Esophagus muscularis mucosa (tissue), 4 donors: Measurements from ENCODE around the gene SPECC1. TPM values are rescaled to one million over a fixed set of nuclear protein-coding genes. Genes with fewer than 3 reads are reported as not detected.

Source experiments
- DNase-seq: peaks from one replicate; pipeline ENCODE4 v3.0.0-alpha.2; 2017; ENCODE audit errors: extremely low spot score
- H3K27ac ChIP-seq, 4 donors: fragments of 200-600 bp; sonication (generic); replicated peaks in 1 of 4; 1 replicate in 3 of 4; 2 replicates in 1 of 4; pipeline ENCODE4 v1.5.1; 2016 to 2019; ENCODE audit warnings: mild to moderate bottlenecking in 1 of 4
- H3K27me3 ChIP-seq, 4 donors: fragments of 200-600 bp; sonication (generic); one replicate each; pipeline versions ENCODE4 v1.5.1 to v1.6.0; 2016 to 2019
- H3K36me3 ChIP-seq, 4 donors: fragments of 200-600 bp; sonication (generic); one replicate each; pipeline ENCODE4 v1.5.1; 2016 to 2019
- H3K4me1 ChIP-seq, 4 donors: fragments of 200-600 bp; sonication (generic); one replicate each; pipeline ENCODE4 v1.5.1; 2016 to 2019
- H3K4me3 ChIP-seq, 4 donors: fragments of 200-600 bp; sonication (generic); 1 replicate in 2 of 4; 2 replicates in 2 of 4; pipeline ENCODE4 v1.5.1; 2016 to 2019; ENCODE audit warnings: mild to moderate bottlenecking in 4 of 4, moderate library complexity in 1 of 4
- H3K9me3 ChIP-seq, 4 donors: fragments of 200-600 bp; sonication (generic); 1 replicate in 3 of 4; 2 replicates in 1 of 4; pipeline ENCODE4 v1.5.1; 2016 to 2019
- EP300 ChIP-seq: sonication (generic); formaldehyde crosslinking; IDR thresholded peaks from one replicate; pipeline ENCODE4 v1.6.1; 2017; ENCODE audit warnings: antibody characterized with exemption
- POLR2A ChIP-seq: fragments of 450-650 bp; IDR thresholded peaks from one replicate; pipeline ENCODE4 v1.6.1; 2017; ENCODE audit warnings: antibody characterized with exemption, moderate library complexity, mild to moderate bottlenecking, low read depth
- POLR2AphosphoS5 ChIP-seq, 2 donors: sonication (generic); formaldehyde crosslinking; IDR thresholded peaks; one replicate each; pipeline ENCODE4 v1.6.1; 2017; ENCODE audit warnings: antibody characterized with exemption in 2 of 2
- WGBS: methylation state at CpG from one replicate; pipeline ENCODE4 v1.1.5; 2018; 5-methylcytosine and 5-hydroxymethylcytosine counted together
- intact Hi-C: fragments of 100-400 bp; cut with DNase I; formaldehyde crosslinking; loops from one replicate; pipeline ENCODE4 v1.15.1; 2023
- total RNA-seq, 4 donors: library from RNA; depleted of rRNA; stranded (reverse); fragments of >200 nt; gene quantifications; one replicate each; pipeline versions ENCODE4 v1.1.0 to v1.2.1, GENCODE V29; 2016
- TF ChIP-seq, protein P1 (sequence below), 3 experiments: fragments of 200-600 bp in 2 of 3; fragments of 450-650 bp in 1 of 3; sonication (generic) in 2 of 3; IDR thresholded peaks; one replicate each; pipeline ENCODE4 v1.5.1; 2017 to 2019; ENCODE audit warnings: antibody characterized with exemption in 3 of 3, mild to moderate bottlenecking in 2 of 3, moderate library complexity in 1 of 3

Gene SPECC1
- total RNA-seq, 4 donors from 2014 or later: 16.7 to 28.8 (median 24.7) TPM

DNA sequence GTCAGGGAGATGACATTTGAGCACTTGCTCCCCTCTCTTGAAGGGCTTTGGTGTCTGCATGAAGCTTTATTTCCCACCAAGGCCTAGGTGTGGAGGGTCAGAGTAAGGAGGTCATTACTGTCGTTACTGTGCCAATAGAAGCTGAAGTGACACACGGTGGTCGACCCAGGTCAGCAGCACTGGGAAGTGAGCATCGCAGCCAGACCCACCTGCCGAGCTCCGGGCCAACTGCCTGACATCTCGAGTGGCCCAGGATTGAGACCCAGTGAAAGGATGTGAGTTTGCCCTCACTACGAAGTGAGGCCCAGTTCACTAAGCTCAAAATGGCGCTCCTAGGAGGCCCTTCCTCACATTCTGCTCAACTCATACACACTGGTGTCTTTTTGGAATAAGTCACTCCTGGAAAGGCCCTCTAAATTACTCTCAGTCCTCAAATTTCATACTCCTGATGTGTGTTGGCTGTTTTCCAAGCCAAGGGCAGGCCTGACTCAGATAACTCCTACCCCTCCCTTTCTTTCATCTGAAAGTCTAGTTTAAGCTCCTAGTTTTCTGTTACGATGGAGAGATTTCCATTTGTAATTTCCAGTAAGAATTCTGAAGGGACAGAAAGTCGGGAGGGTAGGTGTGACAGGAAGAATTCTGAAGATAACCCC lies 257.8 kb downstream of the SPECC1 start:
- H3K36me3 ChIP-seq: no peaks in the 10 kb centered on the region
- no peak overlapping the region for H3K27ac ChIP-seq
- no peak overlapping the region for H3K4me3 ChIP-seq
- H3K27me3 ChIP-seq: no peaks in the 10 kb centered on the region
- no peaks in the 10 kb centered on the region for H3K4me1 ChIP-seq
- WGBS: 91% methylated on average over 10 of the region's 11 CpGs
- intact Hi-C loops: no loop called here
- no peak for DNase-seq
- no peaks in the 10 kb centered on the region for H3K9me3 ChIP-seq
- TF ChIP-seq, protein P1, sequence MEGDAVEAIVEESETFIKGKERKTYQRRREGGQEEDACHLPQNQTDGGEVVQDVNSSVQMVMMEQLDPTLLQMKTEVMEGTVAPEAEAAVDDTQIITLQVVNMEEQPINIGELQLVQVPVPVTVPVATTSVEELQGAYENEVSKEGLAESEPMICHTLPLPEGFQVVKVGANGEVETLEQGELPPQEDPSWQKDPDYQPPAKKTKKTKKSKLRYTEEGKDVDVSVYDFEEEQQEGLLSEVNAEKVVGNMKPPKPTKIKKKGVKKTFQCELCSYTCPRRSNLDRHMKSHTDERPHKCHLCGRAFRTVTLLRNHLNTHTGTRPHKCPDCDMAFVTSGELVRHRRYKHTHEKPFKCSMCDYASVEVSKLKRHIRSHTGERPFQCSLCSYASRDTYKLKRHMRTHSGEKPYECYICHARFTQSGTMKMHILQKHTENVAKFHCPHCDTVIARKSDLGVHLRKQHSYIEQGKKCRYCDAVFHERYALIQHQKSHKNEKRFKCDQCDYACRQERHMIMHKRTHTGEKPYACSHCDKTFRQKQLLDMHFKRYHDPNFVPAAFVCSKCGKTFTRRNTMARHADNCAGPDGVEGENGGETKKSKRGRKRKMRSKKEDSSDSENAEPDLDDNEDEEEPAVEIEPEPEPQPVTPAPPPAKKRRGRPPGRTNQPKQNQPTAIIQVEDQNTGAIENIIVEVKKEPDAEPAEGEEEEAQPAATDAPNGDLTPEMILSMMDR (IDR thresholded peaks at IDR 0.05): no peak
- TF ChIP-seq EP300: no peak
- TF ChIP-seq POLR2AphosphoS5 (IDR thresholded peaks at IDR 0.05): no peak
- TF ChIP-seq POLR2A: no peak

- no peak for TF ChIP-seq POLR2AphosphoS5 (IDR thresholded peaks at IDR 0.05)
- TF ChIP-seq EP300: no peak
- no peak for TF ChIP-seq POLR2A
- TF ChIP-seq, protein P1 (IDR thresholded peaks at IDR 0.05): no peak
- WGBS: 48% methylated on average over 2 of the region's 3 CpGs
- Histone ChIP-seq H3K27me3 (no peaks in the 10 kb centered on the region), H3K36me3 (no peaks in the 10 kb centered on the region), H3K4me1 (no peaks in the 10 kb centered on the region), H3K9me3 (no peaks in the 10 kb centered on the region), H3K27ac (no peak overlapping the region), H3K4me3 (no peak overlapping the region)
- no peak for DNase-seq
- intact Hi-C loops: no loop called here
Measured at GRCh38 chr17:20267459-20267842, 258.3 kb downstream of the SPECC1 start.

DNA sequence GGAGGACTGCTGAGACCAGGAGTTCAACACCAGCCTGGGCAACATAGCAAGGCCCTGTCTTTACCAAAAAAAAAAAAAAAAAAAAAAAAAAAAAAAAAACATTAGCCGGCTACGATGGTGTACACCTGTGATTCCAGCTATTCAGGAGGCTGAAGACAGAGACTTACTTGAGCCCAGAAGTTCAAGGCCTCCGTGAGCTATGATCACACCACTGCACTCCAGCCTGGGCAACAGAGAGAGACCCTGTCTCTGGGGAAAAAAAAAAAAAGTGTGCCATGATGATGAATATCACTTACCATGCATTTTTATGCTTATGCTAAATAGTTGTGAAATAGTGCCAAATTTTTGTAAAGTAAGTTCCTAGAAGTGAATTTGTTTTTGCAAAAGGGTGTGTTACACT lies 261.2 kb downstream of the SPECC1 start:
- H3K36me3 ChIP-seq: no peaks in the 10 kb centered on the region
- no peaks in the 10 kb centered on the region for H3K4me1 ChIP-seq
- H3K4me3 ChIP-seq: no peak overlapping the region
- TF ChIP-seq POLR2AphosphoS5 (IDR thresholded peaks at IDR 0.05): no peak
- TF ChIP-seq, protein P1 (IDR thresholded peaks at IDR 0.05): no peak
- TF ChIP-seq POLR2A: no peak
- TF ChIP-seq EP300: no peak
- no peak for DNase-seq
- H3K9me3 ChIP-seq: no peaks in the 10 kb centered on the region
- no peaks in the 10 kb centered on the region for H3K27me3 ChIP-seq
- intact Hi-C loops: no loop called here
- 94% methylated on average over 3 of the region's 3 CpGs for WGBS
- no peak overlapping the region for H3K27ac ChIP-seq

GRCh38 chr17:20271011-20271610 lies 262.0 kb downstream of the SPECC1 start:
- no peak for DNase-seq
- Histone ChIP-seq H3K27me3 (no peaks in the 10 kb centered on the region), H3K4me3 (no peak overlapping the region), H3K27ac (no peak overlapping the region), H3K4me1 (no peaks in the 10 kb centered on the region), H3K36me3 (no peaks in the 10 kb centered on the region), H3K9me3 (no peaks in the 10 kb centered on the region)
- intact Hi-C loops: no loop called here
- TF ChIP-seq POLR2A (no peak), EP300 (no peak), POLR2AphosphoS5 (IDR thresholded peaks at IDR 0.05) (no peak)
- 73% methylated on average over 5 of the region's 5 CpGs for whole genome bisulfite sequencing

- Histone ChIP-seq H3K4me3 (no peak overlapping the region), H3K27me3 (no peaks in the 10 kb centered on the region), H3K9me3 (no peaks in the 10 kb centered on the region), H3K36me3 (no peaks in the 10 kb centered on the region), H3K4me1 (no peaks in the 10 kb centered on the region), H3K27ac (no peak overlapping the region)
- WGBS: 80% methylated on average over 8 of the region's 8 CpGs
- no peak for DNase-seq
- TF ChIP-seq POLR2AphosphoS5 (IDR thresholded peaks at IDR 0.05) (no peak), POLR2A (no peak), EP300 (no peak)
- TF ChIP-seq, protein P1 (IDR thresholded peaks at IDR 0.05): no peak
- intact Hi-C loops: no loop called here
Measured at GRCh38 chr17:20273741-20274500, 264.8 kb downstream of the SPECC1 start.
